ENCODE results near the gene DCAF11.

The DCAF11 gene

DNA sequence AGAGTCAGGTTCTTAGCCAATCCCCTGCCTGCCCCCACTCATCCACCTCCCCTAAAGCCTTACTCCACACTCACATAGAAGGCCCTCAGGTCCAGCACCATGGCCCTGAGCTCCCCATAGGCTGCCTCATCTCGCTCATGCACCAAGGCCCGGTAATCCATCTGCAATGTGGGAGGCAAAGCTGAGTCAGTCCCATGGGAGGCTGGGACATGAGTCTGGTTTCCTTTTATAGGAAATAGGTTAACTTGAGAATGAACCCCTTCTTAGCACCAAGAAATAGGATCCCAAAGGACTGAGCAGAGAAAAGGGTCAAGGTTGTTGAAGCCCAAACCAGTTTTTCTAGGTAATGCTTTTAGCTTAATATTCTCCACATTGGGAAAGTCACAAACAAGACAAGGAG is 28.9 kb downstream of the DCAF11 start:
- DNase-seq = no peak

DNA sequence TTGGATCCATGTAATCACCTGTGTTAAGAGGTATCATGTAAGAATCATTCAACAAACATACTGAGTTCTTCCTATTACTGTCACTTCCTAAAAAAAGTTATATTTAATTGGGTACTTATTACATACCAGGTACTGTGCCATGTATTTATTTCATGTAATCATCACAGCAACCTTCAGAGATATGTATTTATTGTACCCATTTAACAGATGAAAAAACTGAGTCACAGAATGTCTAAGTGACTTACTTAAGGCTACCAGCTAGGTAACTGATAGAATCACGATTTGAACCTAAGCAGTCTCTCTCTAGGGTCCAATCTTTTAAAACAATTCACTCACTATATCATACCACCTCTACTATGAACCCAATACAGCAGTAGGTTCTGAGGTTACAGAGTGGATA is 29.9 kb downstream of the DCAF11 start:
- DNase-seq = no peak

DNA sequence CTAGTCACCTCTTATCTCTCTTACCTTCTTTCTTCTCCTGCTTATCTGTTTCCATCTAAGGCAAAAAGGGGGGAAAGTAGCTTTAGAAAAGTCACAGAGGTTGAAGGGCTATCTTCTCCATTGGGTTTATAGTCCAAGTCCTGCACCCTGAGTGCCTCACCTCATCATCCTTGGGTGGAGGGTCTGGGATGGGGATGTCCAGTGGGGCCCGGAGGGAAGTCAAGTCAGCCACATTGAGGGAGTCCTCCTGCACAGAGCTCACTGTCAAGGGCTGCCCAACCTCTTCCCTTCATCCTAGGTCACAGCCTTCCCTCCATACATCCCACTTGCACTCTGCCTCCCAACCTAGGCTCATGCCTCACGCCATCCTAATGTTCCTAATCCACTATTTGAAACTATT is 30.6 kb downstream of the DCAF11 start:
- DNase-seq = no peak

DNA sequence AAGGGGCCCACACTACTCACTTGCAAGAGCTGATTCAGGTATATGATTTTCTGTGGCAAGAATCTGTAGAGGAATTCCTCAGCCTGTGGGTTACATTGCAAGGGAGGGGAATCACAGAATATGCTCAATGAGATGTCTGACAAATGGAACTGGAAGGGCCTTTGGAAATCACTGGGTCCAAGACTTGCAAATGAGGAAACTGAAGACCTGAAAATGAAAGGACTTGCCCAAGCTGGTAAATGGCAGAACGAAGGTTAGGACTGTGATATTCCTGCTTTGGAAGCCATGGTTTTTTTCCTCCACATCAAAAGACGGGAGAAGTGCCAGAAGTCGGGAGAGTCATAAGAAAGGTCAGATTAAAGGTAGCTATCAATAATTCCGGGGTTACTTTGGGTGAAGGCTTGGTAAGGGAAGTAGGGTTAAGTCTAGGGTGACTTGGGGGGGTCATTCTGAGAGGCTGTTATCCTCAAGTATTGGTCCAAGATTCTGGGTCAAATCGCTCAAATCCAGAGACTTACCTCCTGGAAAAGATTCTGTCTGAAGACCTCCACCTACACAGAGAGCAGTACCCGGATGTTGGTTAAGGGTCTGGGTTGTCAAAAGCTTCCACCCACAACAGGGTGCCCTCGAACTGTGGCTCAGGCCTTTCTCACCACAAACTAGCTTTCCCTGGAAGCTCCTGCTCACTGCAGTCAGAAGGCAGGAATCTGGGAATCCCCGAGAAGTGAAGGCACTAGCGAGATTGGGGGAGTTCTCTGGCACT is 31.3 kb downstream of the DCAF11 start:
- DNase-seq = no peak

DNA sequence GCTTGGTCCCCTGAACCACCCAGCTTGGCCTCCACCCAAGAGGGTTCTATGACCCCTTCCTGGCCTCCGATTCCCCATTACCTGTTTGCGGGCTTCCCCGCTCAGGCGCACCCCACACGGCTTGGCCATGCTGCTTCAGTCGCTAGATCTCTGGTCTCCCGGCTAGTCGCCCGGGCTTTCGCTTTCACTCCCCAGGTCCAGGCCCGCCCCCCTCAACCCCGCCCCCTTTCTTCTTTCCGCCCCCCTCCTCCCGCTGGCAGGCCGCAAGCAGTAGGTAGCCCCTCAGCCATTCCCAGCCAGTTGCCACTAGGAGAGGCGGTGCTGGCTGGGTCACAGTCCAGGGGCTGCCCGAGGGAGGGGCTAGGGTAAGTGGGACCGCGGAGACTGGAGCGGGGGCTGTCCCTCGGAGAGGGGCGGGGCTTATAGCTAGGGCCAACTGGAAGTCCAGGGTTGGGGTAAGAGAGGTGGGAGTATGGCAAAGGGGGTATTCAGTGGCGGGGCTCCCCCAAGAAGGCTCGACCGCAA is 31.9 kb downstream of the DCAF11 start, which contains the start of gene PSME2:
Gene PSME2, minus strand, starts transcription at position 158 of the 525 bp plus-strand sequence. Its CDS starts 29 bp downstream, at position 129.
- peak; percentile 89 for DNase-seq

- DNase-seq = peak; percentile 90
Measured at GRCh38 chr14:24146978-24147760, 32.6 kb downstream of the DCAF11 start, which contains the start of gene RNF31. Gene RNF31 (plus strand): TSS chr14:24147498. CDS start chr14:24147699, 201 bp downstream.

GRCh38 chr14:24147761-24148428 is 33.3 kb downstream of the DCAF11 start:
- no peak for DNase-seq

DNA sequence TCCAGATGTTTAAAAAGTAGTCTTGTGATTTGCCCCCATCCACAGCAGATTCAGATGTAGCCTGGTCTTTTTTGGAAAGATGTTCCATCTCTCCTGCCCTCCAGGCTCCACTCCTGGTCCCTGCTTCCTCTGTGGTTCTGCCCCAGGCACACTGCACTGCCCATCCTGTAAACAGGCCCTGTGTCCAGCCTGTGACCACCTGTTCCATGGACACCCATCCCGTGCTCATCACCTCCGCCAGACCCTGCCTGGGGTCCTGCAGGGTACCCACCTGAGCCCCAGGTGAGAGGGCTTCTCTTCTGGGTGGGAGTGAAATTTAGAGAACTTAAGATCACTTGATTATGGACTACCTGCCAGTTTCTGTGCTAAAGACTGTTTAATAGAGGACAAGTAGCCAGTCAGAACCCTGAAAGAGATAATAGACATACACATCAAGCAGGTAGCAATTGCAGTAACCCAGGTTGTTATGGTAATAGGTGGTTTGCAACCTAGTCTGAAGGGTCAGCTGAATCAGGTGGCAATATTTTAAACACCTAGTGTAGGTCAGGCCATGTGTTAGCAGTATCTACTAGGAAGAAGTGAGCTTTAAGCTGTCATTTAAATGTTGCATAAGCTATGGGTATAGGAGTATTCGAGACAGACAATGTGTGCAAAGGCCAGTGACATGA is 34.9 kb downstream of the DCAF11 start:
- DNase-seq = no peak

DNA sequence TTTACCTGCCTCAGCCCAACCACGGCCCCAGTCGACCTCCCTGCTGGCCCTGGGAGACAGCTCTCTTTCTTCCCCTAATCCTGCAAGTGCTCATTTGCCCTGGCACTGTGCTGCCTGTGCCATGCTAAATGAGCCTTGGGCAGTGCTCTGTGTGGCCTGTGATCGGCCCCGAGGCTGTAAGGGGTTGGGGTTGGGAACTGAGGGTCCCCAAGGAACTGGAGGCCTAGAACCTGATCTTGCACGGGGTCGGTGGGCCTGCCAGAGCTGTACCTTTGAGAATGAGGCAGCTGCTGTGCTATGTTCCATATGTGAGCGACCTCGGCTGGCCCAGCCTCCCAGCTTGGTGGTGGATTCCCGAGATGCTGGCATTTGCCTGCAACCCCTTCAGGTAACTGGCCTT is 35.5 kb downstream of the DCAF11 start:
- no peak for DNase-seq

GRCh38 chr14:24150567-24150966 is 36.0 kb downstream of the DCAF11 start:
- DNase-seq = no peak

DNA sequence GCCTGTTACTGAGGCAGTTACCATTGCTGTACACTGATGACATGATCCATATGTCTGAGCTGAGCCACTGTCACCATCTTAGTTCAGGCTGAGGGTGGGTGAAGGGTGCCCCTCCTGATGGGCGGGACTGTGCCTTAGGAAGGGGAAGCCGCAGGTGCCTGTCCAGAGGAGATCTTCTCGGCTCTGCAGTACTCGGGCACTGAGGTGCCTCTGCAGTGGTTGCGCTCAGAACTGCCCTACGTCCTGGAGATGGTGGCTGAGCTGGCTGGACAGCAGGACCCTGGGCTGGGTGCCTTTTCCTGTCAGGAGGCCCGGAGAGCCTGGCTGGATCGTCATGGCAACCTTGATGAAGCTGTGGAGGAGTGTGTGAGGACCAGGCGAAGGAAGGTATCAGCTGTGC is 36.4 kb downstream of the DCAF11 start:
- no peak for DNase-seq

DNA sequence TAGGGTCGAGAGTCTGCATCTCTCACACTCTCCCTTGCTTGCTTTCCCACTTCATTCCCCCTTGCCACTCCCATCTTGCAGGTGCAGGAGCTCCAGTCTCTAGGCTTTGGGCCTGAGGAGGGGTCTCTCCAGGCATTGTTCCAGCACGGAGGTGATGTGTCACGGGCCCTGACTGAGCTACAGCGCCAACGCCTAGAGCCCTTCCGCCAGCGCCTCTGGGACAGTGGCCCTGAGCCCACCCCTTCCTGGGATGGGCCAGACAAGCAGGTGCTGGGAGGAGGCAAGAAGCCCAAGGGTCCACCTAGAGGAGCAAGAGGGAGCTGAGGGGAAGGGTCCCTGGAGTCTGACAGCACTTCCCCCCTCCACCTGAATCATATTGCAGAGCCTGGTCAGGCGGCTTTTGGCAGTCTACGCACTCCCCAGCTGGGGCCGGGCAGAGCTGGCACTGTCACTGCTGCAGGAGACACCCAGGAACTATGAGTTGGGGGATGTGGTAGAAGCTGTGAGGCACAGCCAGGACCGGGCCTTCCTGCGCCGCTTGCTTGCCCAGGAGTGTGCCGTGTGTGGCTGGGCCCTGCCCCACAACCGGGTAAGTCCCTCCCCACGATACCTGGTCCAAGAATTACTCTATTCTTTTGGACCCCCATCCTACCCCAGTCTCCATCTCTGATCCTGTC is 37.0 kb downstream of the DCAF11 start:
- no peak for DNase-seq

DNA sequence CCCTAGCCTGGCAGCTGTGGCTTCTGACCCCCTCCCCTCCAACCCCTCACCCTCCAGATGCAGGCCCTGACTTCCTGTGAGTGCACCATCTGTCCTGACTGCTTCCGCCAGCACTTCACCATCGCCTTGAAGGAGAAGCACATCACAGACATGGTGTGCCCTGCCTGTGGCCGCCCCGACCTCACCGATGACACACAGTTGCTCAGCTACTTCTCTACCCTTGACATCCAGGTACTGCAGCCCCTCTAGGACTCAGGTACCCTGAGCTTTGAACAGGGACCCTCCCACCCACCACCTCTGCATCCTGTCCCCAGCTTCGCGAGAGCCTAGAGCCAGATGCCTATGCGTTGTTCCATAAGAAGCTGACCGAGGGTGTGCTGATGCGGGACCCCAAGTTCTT is 40.5 kb downstream of the DCAF11 start:
- no peak for DNase-seq

- no peak for DNase-seq
Measured at GRCh38 chr14:24156840-24157239, 42.3 kb downstream of the DCAF11 start.

- DNase-seq = no peak
Measured at GRCh38 chr14:24157331-24157730, 42.8 kb downstream of the DCAF11 start.

DNA sequence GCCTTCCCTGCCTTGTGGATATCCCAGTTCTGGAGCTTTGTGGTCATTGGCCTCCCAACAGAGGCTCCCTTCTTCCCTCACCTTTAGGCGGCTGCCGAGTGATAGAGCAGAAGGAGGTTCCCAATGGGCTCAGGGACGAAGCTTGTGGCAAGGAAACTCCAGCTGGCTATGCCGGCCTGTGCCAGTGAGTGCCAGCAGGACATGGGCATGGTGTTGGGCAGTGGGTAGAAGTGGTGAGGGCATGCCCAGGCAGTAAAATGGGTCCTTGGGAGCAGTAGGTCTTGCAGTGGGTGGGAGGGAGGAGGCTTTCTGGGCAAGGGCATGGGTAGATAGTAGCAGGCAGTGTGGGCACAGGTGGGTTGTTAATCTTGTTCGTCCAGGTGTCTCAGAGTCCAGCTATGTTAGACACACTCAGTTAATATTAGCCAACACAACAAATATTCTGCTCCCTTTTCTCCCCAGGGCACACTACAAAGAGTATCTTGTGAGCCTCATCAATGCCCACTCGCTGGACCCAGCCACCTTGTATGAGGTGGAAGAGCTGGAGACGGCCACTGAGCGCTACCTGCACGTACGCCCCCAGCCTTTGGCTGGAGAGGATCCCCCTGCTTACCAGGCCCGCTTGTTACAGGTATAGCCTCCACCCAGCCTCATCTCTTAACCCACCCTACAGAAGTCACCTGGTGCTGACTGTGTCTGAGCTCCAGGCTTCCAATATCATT is 45.4 kb downstream of the DCAF11 start:
- DNase-seq = no peak

DNA sequence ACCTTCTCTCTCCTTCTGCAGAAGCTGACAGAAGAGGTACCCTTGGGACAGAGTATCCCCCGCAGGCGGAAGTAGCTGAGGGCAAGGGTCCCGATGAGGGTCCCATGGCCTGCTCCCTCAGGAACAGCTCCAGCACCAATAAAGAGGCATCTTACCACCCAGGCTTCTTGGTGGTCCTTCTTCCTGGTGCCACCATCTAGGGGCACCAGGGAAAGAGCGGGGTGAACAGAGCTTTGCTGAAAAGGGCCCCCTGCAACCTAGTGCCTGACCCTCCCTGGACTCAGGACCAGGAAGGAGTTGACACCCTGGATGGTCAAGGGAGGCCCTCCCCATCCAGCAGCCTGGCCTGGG is 45.9 kb downstream of the DCAF11 start:
- no peak for DNase-seq

DNA sequence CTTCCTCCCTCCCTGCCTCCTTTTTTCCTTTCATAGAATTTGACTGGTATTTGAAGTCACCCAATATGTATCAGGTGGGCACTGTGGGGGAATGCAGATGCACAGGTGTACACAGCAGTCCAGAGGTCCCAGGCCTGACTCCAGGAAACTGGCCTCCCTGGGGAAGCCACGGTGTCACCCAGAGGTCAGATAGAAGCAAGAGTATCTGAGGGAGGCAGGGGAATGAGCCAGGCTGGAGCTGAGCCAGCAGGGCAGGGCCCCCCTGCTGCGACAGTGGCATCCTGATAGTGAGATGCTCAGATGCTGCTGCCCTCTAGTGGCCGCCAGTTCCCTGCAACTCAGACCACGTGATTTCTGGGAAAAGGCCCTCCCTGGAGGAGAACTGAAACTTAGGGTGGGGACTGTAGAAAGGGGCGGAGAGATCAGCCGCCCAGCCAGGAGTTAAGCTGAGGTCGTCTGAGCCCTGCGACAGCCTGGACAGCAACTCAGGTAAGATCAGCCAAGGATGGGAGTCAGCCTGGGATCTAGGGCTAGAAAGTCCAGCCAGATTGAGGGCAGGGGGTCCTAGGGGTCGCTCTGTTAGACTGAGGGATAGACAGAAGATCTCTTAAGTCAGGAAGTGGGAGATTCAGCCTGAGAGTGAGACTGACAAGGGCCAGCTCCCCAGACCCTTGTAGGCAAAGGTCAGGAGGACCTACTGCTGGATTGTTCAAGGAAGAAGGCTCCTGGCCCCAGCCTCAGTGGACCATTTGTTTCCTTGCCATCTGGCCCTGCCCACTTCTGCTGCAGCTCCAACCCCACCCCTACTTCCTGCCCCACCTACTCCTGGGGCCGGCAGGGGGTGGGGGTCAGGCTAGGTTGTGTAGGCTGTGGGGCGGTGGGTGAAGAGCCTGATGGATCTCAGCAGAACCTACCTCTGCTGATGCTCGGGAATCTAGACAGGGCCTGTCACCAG is 46.5 kb downstream of the DCAF11 start, which contains the start of gene IRF9:
Gene IRF9, plus strand, starts transcription at position 416 of the 955 bp plus-strand sequence. CDS start 880 bp downstream, outside the sequence.
- peak; percentile 70 for DNase-seq

DNA sequence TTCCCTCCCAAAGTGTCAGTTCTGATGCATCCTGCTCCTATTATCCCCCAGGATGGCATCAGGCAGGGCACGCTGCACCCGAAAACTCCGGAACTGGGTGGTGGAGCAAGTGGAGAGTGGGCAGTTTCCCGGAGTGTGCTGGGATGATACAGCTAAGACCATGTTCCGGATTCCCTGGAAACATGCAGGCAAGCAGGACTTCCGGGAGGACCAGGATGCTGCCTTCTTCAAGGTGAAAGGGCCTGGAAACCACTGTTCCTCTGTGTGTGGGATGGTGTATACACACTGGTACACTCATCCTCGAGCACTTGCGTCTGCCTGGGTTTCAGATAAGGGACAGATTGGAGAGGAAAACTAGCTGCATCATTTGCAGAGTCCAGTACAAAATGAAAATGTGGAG is 47.5 kb downstream of the DCAF11 start:
- DNase-seq = no peak

GRCh38 chr14:24164518-24164991 is 50.0 kb downstream of the DCAF11 start:
- no peak for DNase-seq

Measured in NCI-H1417 treated with DMSO at 0.1 percent for 48 hours (cell line).